ENCODE results near the gene TRAPPC14. TPM values are rescaled to one million over a fixed set of nuclear protein-coding genes. Genes with fewer than 3 reads are reported as not detected.

TRAPPC14 gene
- total and polyA plus RNA-seq, 10 of the 15 experiments (the other 5 are each of a cell fraction or from before 2014, with no cell fraction given) = 0.21 to 24.7 (median 7.5) TPM

DNA sequence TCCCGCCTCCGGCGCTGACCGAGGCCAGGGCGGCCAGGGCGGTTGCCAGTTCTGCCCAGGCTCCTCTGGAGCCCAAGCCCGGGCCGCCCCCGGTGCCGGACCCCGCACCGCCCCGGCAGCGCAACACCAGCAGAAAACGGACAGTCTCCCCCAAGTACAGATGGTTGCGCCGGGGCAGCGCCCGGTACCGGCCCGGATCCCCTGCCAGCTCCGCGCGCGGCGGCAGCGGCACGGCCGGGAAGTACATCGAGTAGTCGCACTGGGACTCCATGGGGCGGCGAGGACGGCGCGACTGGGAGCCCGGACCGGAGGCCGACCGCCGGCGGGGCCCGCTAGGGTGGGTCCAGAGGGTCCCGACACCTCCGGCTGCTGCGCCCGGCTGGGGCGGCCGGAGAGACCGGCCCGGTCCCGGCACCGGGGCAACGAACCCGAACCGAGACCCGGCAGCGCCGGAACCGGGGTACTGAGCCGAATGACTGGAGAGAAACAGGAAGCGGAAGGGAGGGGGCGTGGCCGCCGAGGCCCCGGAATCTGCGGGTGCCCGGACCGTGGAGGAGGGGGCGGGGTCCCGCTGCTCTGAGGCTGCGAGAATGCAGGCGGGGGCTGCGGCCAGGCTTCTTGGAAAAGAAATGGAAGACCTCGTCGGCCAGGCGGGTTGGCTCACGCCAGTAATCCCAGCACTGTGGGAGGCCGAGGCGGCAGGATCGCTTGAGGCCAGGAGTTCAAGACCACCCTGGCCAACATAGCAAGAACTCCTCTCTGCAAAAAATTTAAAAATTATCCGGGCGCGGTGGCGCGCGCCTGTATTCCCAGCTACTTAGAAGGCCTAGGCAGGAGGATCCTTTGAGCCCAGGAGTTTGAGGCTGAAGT lies at the start of gene TRAPPC14 (continued):
- TF ChIP-seq ZBTB11 (CRISPR knock-in tag; IDR thresholded peaks at IDR 0.05) = no peak
- TF ChIP-seq CHD2 (IDR thresholded peaks at IDR 0.05; ENCODE audit: borderline replicate concordance, low read depth, low read length) = peak; percentile 56; the same call in 1 of the 2 replicates
- TF ChIP-seq, protein P1, sequence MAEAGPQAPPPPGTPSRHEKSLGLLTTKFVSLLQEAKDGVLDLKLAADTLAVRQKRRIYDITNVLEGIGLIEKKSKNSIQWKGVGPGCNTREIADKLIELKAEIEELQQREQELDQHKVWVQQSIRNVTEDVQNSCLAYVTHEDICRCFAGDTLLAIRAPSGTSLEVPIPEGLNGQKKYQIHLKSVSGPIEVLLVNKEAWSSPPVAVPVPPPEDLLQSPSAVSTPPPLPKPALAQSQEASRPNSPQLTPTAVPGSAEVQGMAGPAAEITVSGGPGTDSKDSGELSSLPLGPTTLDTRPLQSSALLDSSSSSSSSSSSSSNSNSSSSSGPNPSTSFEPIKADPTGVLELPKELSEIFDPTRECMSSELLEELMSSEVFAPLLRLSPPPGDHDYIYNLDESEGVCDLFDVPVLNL (IDR thresholded peaks at IDR 0.05; ENCODE audit: low read depth, low read length) = no peak
- TF ChIP-seq, protein P2, sequence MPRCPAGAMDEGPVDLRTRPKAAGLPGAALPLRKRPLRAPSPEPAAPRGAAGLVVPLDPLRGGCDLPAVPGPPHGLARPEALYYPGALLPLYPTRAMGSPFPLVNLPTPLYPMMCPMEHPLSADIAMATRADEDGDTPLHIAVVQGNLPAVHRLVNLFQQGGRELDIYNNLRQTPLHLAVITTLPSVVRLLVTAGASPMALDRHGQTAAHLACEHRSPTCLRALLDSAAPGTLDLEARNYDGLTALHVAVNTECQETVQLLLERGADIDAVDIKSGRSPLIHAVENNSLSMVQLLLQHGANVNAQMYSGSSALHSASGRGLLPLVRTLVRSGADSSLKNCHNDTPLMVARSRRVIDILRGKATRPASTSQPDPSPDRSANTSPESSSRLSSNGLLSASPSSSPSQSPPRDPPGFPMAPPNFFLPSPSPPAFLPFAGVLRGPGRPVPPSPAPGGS (IDR thresholded peaks at IDR 0.05; ENCODE audit: borderline replicate concordance, insufficient read depth, low read depth, low read length, poor library complexity, severe bottlenecking) = peak; percentile 47
- TF ChIP-seq BHLHE40 (IDR thresholded peaks at IDR 0.05; ENCODE audit: borderline replicate concordance in 1 of 2, low read depth in 2 of 2, low read length in 1 of 2) = peak in 1 of 2 experiments; percentile 49; a peak in 2 of 4 replicates
- TF ChIP-seq TAF1 (IDR thresholded peaks at IDR 0.05; ENCODE audit: borderline replicate concordance, low read depth, low read length) = peak; percentile 66; the same call in 1 of the 2 replicates
- TF ChIP-seq, protein P3, sequence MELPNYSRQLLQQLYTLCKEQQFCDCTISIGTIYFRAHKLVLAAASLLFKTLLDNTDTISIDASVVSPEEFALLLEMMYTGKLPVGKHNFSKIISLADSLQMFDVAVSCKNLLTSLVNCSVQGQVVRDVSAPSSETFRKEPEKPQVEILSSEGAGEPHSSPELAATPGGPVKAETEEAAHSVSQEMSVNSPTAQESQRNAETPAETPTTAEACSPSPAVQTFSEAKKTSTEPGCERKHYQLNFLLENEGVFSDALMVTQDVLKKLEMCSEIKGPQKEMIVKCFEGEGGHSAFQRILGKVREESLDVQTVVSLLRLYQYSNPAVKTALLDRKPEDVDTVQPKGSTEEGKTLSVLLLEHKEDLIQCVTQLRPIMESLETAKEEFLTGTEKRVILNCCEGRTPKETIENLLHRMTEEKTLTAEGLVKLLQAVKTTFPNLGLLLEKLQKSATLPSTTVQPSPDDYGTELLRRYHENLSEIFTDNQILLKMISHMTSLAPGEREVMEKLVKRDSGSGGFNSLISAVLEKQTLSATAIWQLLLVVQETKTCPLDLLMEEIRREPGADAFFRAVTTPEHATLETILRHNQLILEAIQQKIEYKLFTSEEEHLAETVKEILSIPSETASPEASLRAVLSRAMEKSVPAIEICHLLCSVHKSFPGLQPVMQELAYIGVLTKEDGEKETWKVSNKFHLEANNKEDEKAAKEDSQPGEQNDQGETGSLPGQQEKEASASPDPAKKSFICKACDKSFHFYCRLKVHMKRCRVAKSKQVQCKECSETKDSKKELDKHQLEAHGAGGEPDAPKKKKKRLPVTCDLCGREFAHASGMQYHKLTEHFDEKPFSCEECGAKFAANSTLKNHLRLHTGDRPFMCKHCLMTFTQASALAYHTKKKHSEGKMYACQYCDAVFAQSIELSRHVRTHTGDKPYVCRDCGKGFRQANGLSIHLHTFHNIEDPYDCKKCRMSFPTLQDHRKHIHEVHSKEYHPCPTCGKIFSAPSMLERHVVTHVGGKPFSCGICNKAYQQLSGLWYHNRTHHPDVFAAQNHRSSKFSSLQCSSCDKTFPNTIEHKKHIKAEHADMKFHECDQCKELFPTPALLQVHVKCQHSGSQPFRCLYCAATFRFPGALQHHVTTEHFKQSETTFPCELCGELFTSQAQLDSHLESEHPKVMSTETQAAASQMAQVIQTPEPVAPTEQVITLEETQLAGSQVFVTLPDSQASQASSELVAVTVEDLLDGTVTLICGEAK (IDR thresholded peaks at IDR 0.05; ENCODE audit: borderline replicate concordance) = peak; percentile 85; the same call in 1 of the 2 replicates
- no peak for TF ChIP-seq POLR2AphosphoS2 (IDR thresholded peaks at IDR 0.05; ENCODE audit: low read depth, low read length)
- no peak for TF ChIP-seq SREBF2 (IDR thresholded peaks at IDR 0.05; ENCODE audit: low read length)
- TF ChIP-seq SP1 (IDR thresholded peaks at IDR 0.05; ENCODE audit: low read depth, low read length) = peak; percentile 68
- no peak for TF ChIP-seq ZNF217 (IDR thresholded peaks at IDR 0.05)
- no peak for TF ChIP-seq USF1 (IDR thresholded peaks at IDR 0.05; ENCODE audit: borderline replicate concordance, extremely low read length, insufficient read depth, low read depth, low read length)
- TF ChIP-seq YBX1 (IDR thresholded peaks at IDR 0.05) = no peak
- TF ChIP-seq MYB (IDR thresholded peaks at IDR 0.05; ENCODE audit: borderline replicate concordance, low read depth, low read length) = no peak
- TF ChIP-seq LARP7 (IDR thresholded peaks at IDR 0.05) = no peak; the same call in 1 of the 2 replicates

All from GM12878 (cell line).